NB4 (cell line): ENCODE data around the gene ARHGAP21.

Source experiments
- CTCF ChIP-seq: IDR thresholded peaks from one replicate; pipeline ENCODE4 v1.5.1; 2012; ENCODE audit warnings: low read depth, low read length
- MAX ChIP-seq: IDR thresholded peaks from 2 replicates; pipeline ENCODE4 v1.6.1; 2011; ENCODE audit warnings: low read depth, low read length
- MYC ChIP-seq: IDR thresholded peaks from 2 replicates; pipeline ENCODE4 v1.6.1; 2011; ENCODE audit warnings: low read depth, low read length
- POLR2A ChIP-seq: IDR thresholded peaks from 2 replicates; pipeline ENCODE4 v1.6.1; 2011; ENCODE audit warnings: mild to moderate bottlenecking; ENCODE audit not compliant: insufficient read length; ENCODE audit errors: extremely low read depth

GRCh38 chr10:24698270-24698669, 25.4 kb downstream of the ARHGAP21 start:
- no peak for TF ChIP-seq MAX
- TF ChIP-seq CTCF = no peak
- TF ChIP-seq MYC = no peak
- no peak for TF ChIP-seq POLR2A
